Ovary (tissue), 3 donors: ENCODE data around the gene SSPN.

Experiments used
- CTCF ChIP-seq, 3 donors: fragments of 450-650 bp in 2 of 3; fragments of 200-600 bp in 1 of 3; IDR thresholded peaks; one replicate each; pipeline versions ENCODE4 v1.5.1 to v1.8.0; 2016 to 2022; ENCODE audit warnings: antibody characterized with exemption in 3 of 3, mild to moderate bottlenecking in 1 of 3
- EP300 ChIP-seq: sonication (generic); formaldehyde crosslinking; IDR thresholded peaks from one replicate; pipeline ENCODE4 v1.6.1; 2017; ENCODE audit warnings: antibody characterized with exemption
- POLR2A ChIP-seq: fragments of 450-650 bp; IDR thresholded peaks from one replicate; pipeline ENCODE4 v1.6.1; 2017; ENCODE audit warnings: antibody characterized with exemption, mild to moderate bottlenecking, moderate library complexity
- donor health status: DM: no; HTN: no; CAD: no.

DNA sequence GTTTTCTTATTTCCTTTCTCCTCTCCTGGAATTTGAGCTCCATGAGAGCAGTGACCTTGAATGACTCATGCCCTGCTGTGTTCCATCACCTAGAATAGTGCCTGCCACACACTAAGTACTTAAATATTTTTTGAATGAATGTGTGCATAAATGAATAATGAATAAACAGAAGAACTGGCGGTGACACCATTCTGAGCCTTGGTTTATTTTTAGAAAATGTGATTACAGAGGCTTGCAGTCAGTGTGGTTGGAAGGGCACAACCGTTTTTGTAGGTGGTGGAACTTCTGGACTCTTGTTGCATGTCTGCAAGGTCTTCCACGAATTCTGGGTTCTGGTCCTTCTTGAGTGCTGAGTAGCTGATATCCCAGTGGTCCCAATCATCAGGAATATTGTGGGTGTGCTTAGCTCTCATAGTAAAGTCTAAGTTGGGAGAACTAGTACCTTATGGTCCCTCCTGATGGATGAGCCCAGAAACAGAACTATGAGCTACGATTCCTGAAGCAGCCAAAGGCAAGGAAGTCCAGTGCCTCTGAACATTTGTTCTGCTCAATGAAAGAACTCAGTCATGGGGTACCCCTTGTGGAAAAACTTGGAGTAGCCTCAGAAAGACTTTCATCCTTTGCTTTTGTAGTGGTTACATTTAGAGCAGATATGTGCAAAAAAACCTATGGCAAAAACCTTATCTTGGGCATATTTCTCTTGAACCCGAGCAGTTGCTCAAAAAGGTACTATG is 41.8 kb upstream of the SSPN start:
- no peak for TF ChIP-seq CTCF (IDR thresholded peaks at IDR 0.05)
- no peak for TF ChIP-seq EP300
- no peak for TF ChIP-seq POLR2A
